ENCODE results near the gene CCDC150.
"Not testable (repeated sequence)": the region's sequence is repeated elsewhere in the genome, so short reads cannot be mapped to it uniquely, and the experiment has no call there.

CCDC150 gene

GRCh38 chr2:196685792-196686191 is 46.3 kb downstream of the CCDC150 start:
- TF ChIP-seq Cebpa-rat (IDR thresholded peaks at IDR 0.05), result no peak

GRCh38 chr2:196686737-196687136 is 47.2 kb downstream of the CCDC150 start:
- H3K9ac ChIP-seq, H3K4me2 ChIP-seq, H3K4me1 ChIP-seq, H3K27ac ChIP-seq, H4K20me1 ChIP-seq, H3K4me3 ChIP-seq, H3K27me3 ChIP-seq: not testable (repeated sequence)
- peaks cover 0 to 56% (median 29%) of the 10 kb centered on the region in 11 experiments; a peak in 14 of 22 replicates for H3K36me3 ChIP-seq
- peaks cover 28 to 50% (median 46%) of the 10 kb centered on the region in 11 experiments for H3K9me3 ChIP-seq (replicated peaks in 1 of 11)

More at GRCh38 chr2:196685792-196686191, 46.3 kb downstream of the CCDC150 start:
- H3K4me3 ChIP-seq, result no peak overlapping the region
- no peak overlapping the region for H3K9ac ChIP-seq
- H3K27ac ChIP-seq, result no peak overlapping the region
- H3K4me1 ChIP-seq, result no peaks in the 10 kb centered on the region
- H3K27me3 ChIP-seq, result no peaks in the 10 kb centered on the region
- peaks cover 0 to 56% (median 37%) of the 10 kb centered on the region in 11 experiments; a peak in 14 of 22 replicates for H3K36me3 ChIP-seq
- H4K20me1 ChIP-seq, result no peaks in the 10 kb centered on the region
- H3K9me3 ChIP-seq (replicated peaks in 1 of 11), result peaks cover 28 to 50% (median 46%) of the 10 kb centered on the region in 11 experiments
- no peak overlapping the region for H3K4me2 ChIP-seq

- Histone ChIP-seq H3K4me2 (no peak overlapping the region), H3K9me3 (replicated peaks in 1 of 11) (peaks cover 0 to 4% (median 0%) of the 10 kb centered on the region in 11 experiments; a peak in 1 of 22 replicates), H3K4me3 (no peak overlapping the region), H3K4me1 (no peaks in the 10 kb centered on the region), H3K27ac (no peak overlapping the region), H4K20me1 (no peaks in the 10 kb centered on the region), H3K27me3 (no peaks in the 10 kb centered on the region), H3K36me3 (peaks cover 0 to 35% (median 4%) of the 10 kb centered on the region in 11 experiments; a peak in 6 of 22 replicates), H3K9ac (no peak overlapping the region)
- TF ChIP-seq Cebpa-rat (IDR thresholded peaks at IDR 0.05), result no peak
These were observed 57.0 kb downstream of the CCDC150 start for GRCh38 chr2:196696423-196697079.

GRCh38 chr2:196697825-196698224 is 58.3 kb downstream of the CCDC150 start:
- no peaks in the 10 kb centered on the region for H4K20me1 ChIP-seq
- no peak for TF ChIP-seq Cebpa-rat (IDR thresholded peaks at IDR 0.05)
- H3K9ac ChIP-seq, result no peak overlapping the region
- peaks cover 0 to under 1% (median 0%) of the 10 kb centered on the region in 11 experiments; a peak in 1 of 22 replicates for H3K9me3 ChIP-seq (replicated peaks in 1 of 11)
- no peak overlapping the region for H3K27ac ChIP-seq
- H3K4me1 ChIP-seq, result no peaks in the 10 kb centered on the region
- peaks cover 0 to 47% (median 12%) of the 10 kb centered on the region in 11 experiments; a peak in 7 of 22 replicates for H3K36me3 ChIP-seq
- no peak overlapping the region for H3K4me2 ChIP-seq
- H3K27me3 ChIP-seq, result no peaks in the 10 kb centered on the region
- H3K4me3 ChIP-seq, result no peak overlapping the region

GRCh38 chr2:196702641-196703040 is 63.1 kb downstream of the CCDC150 start:
- no peak for TF ChIP-seq Cebpa-rat (IDR thresholded peaks at IDR 0.05)
- Histone ChIP-seq H3K4me1 (no peaks in the 10 kb centered on the region), H3K4me3 (no peak overlapping the region)

GRCh38 chr2:196703695-196704094 is 64.2 kb downstream of the CCDC150 start:
- no peaks in the 10 kb centered on the region for H3K27me3 ChIP-seq
- peaks cover 0 to 2% (median 0%) of the 10 kb centered on the region in 11 experiments; a peak in 3 of 22 replicates for H3K9me3 ChIP-seq (replicated peaks in 1 of 11)
- H3K4me2 ChIP-seq, result no peak overlapping the region
- no peaks in the 10 kb centered on the region for H3K4me1 ChIP-seq
- TF ChIP-seq Cebpa-rat (IDR thresholded peaks at IDR 0.05), result no peak
- H3K27ac ChIP-seq, result no peak overlapping the region
- H3K36me3 ChIP-seq, result peaks cover 0 to 31% (median 12%) of the 10 kb centered on the region in 11 experiments; a peak in 7 of 22 replicates
- H3K9ac ChIP-seq, result no peak overlapping the region
- H3K4me3 ChIP-seq, result no peak overlapping the region
- H4K20me1 ChIP-seq, result no peaks in the 10 kb centered on the region

More at GRCh38 chr2:196702641-196703040, 63.1 kb downstream of the CCDC150 start:
- H3K4me2 ChIP-seq, result no peak overlapping the region
- peaks cover 0 to 31% (median 12%) of the 10 kb centered on the region in 11 experiments; a peak in 7 of 22 replicates for H3K36me3 ChIP-seq
- no peak overlapping the region for H3K27ac ChIP-seq
- H3K9me3 ChIP-seq (replicated peaks in 1 of 11), result no peaks in the 10 kb centered on the region; a peak in 3 of 22 replicates
- no peak overlapping the region for H3K9ac ChIP-seq
- H3K27me3 ChIP-seq, result no peaks in the 10 kb centered on the region
- no peaks in the 10 kb centered on the region for H4K20me1 ChIP-seq

GRCh38 chr2:196710056-196710455 is 70.5 kb downstream of the CCDC150 start:
- not testable (repeated sequence) for H3K27me3 ChIP-seq, H3K4me2 ChIP-seq, H4K20me1 ChIP-seq, H3K4me1 ChIP-seq, H3K27ac ChIP-seq, H3K4me3 ChIP-seq, H3K9ac ChIP-seq
- Histone ChIP-seq H3K36me3 (peaks cover 0 to 40% (median 16%) of the 10 kb centered on the region in 11 experiments; a peak in 14 of 22 replicates), H3K9me3 (replicated peaks in 1 of 11) (peaks cover 0 to 14% (median 6%) of the 10 kb centered on the region in 11 experiments; a peak in 11 of 22 replicates)

- no peak overlapping the region for H3K4me3 ChIP-seq
- no peaks in the 10 kb centered on the region for H3K27me3 ChIP-seq
- H4K20me1 ChIP-seq, result no peaks in the 10 kb centered on the region
- TF ChIP-seq Cebpa-rat (IDR thresholded peaks at IDR 0.05), result no peak
- H3K4me2 ChIP-seq, result no peak overlapping the region
- peaks cover 0 to 40% (median 16%) of the 10 kb centered on the region in 11 experiments; a peak in 14 of 22 replicates for H3K36me3 ChIP-seq
- H3K9me3 ChIP-seq (replicated peaks in 1 of 11), result peaks cover 0 to 14% (median 6%) of the 10 kb centered on the region in 11 experiments; a peak in 11 of 22 replicates
- H3K27ac ChIP-seq, result no peak overlapping the region
- H3K4me1 ChIP-seq, result no peaks in the 10 kb centered on the region
- no peak overlapping the region for H3K9ac ChIP-seq
These were observed 72.1 kb downstream of the CCDC150 start for GRCh38 chr2:196711625-196712024.

- H3K9me3 ChIP-seq (replicated peaks in 1 of 11), result peaks cover 0 to 14% (median 6%) of the 10 kb centered on the region in 11 experiments; a peak in 11 of 22 replicates
- no peak overlapping the region for H3K4me3 ChIP-seq
- no peaks in the 10 kb centered on the region for H3K27me3 ChIP-seq
- H3K4me1 ChIP-seq, result no peaks in the 10 kb centered on the region
- no peak overlapping the region for H3K27ac ChIP-seq
- H4K20me1 ChIP-seq, result no peaks in the 10 kb centered on the region
- H3K36me3 ChIP-seq, result peaks cover 0 to 40% (median 16%) of the 10 kb centered on the region in 11 experiments; a peak in 14 of 22 replicates
- no peak overlapping the region for H3K4me2 ChIP-seq
- H3K9ac ChIP-seq, result no peak overlapping the region
- TF ChIP-seq Cebpa-rat (IDR thresholded peaks at IDR 0.05), result no peak
These were observed 73.4 kb downstream of the CCDC150 start for GRCh38 chr2:196712867-196713266.

All from BLaER1 treated with 17β-estradiol and CSF1 and Interleukin-3, amounts not matched to agents 10 nM and 100 nM (cell line).